Posterior cingulate gyrus (tissue), 11 donors: ENCODE results near the gene HYAL2.
A peak's percentile ranks its signal among the peaks of the same experiment; 100 is the strongest.
"Not testable (repeated sequence)": the region's sequence is repeated elsewhere in the genome, so short reads cannot be mapped to it uniquely, and the experiment has no call there.

Experiments used
- DNase-seq, 10 donors: peaks; one replicate each; pipeline versions ENCODE4 v3.0.0 to v3.0.0-alpha.2; 2020 to 2021; ENCODE audit warnings: mixed read lengths in 3 of 10
- intact Hi-C: fragments of 100-400 bp; cut with DNase I; formaldehyde crosslinking; loops from one replicate; pipeline ENCODE4 v1.15.1; 2023

Gene HYAL2

GRCh38 chr3:50318163-50318562 is 4.4 kb downstream of the HYAL2 start:
- intact Hi-C loops, result no loop called here

GRCh38 chr3:50317300-50317699 is 5.2 kb downstream of the HYAL2 start:
- intact Hi-C loops, result no loop called here
- DNase-seq, result peak in 1 of 10 donors; percentile 79

More at GRCh38 chr3:50318163-50318562, 4.4 kb downstream of the HYAL2 start:
- DNase-seq, result peak in 1 of 10 donors; percentile 74

GRCh38 chr3:50316657-50317242 is 5.8 kb downstream of the HYAL2 start:
- intact Hi-C loops, result no loop called here
- DNase-seq, result peak in 1 of 10 donors; percentile 77

GRCh38 chr3:50314816-50315215 is 7.7 kb downstream of the HYAL2 start:
- DNase-seq, result no peak
- intact Hi-C loops, result no loop called here

- DNase-seq, result no peak
- intact Hi-C loops, result no loop called here
Observed at GRCh38 chr3:50314342-50314741, 8.2 kb downstream of the HYAL2 start.

- intact Hi-C loops, DNase-seq: not testable (repeated sequence)
Observed at GRCh38 chr3:50312041-50312440, 10.5 kb downstream of the HYAL2 start.

GRCh38 chr3:50304601-50305000 is 17.9 kb downstream of the HYAL2 start:
- intact Hi-C loops, result no loop called here
- no peak for DNase-seq

GRCh38 chr3:50303013-50303815 is 19.3 kb downstream of the HYAL2 start, which contains the start of gene HYAL1:
Gene HYAL1 (minus strand): TSS chr3:50303574. CDS start chr3:50302956, 618 bp downstream.
- DNase-seq, result no peak
- intact Hi-C loops, result no loop called here

- intact Hi-C loops, result no loop called here
- no peak for DNase-seq
Observed at GRCh38 chr3:50302095-50303012, 20.2 kb downstream of the HYAL2 start.

- no peak for DNase-seq
- intact Hi-C loops, result loop anchor here (2.0 kb wide), 1 partner anchor 20 kb away; no protein-coding TSS in a partner anchor
Observed at GRCh38 chr3:50300681-50301254, 21.8 kb downstream of the HYAL2 start.

GRCh38 chr3:50299929-50300680 is 22.4 kb downstream of the HYAL2 start:
- intact Hi-C loops, result loop anchor here (2.0 kb wide), 1 partner anchor 21 kb away; no protein-coding TSS in a partner anchor
- DNase-seq, result peak in 4 of 10 donors; percentile 26 to 88 (median 46)

GRCh38 chr3:50299638-50299928 is 23.0 kb downstream of the HYAL2 start:
- DNase-seq, result no peak
- intact Hi-C loops, result no loop called here

GRCh38 chr3:50298836-50299637 is 23.5 kb downstream of the HYAL2 start, which contains the start of the genes HYAL3 and NAA80:
Gene HYAL3 (minus strand): TSS chr3:50299405. CDS start chr3:50295602, 3,803 bp downstream.
Gene NAA80 (minus strand): TSS chr3:50299405. CDS start chr3:50297463, 1,942 bp downstream.
- intact Hi-C loops, result no loop called here
- peak; percentile 98 to 100 (median 100) for DNase-seq

- intact Hi-C loops, result no loop called here
- DNase-seq, result no peak
Observed at GRCh38 chr3:50297896-50298725, 24.4 kb downstream of the HYAL2 start.

GRCh38 chr3:50297384-50297775 is 25.2 kb downstream of the HYAL2 start:
- peak in 1 of 10 donors; percentile 40 for DNase-seq
- intact Hi-C loops, result no loop called here

GRCh38 chr3:50296721-50297383 is 25.7 kb downstream of the HYAL2 start:
- DNase-seq, result no peak
- intact Hi-C loops, result no loop called here
